Activated naive CD8-positive, alpha-beta T cell treated with anti-CD3 and anti-CD28 coated beads, Interleukin-2, amount 50 U/mL, for 24 hours (primary cell): ENCODE results near the gene C17orf75.

Source experiments
- ATAC-seq: fragments of 150-1000 bp; cut with Tn5 transposase; one replicate; pipeline ENCODE4 v1.10.0; 2021
- DNase-seq: peaks from one replicate; pipeline ENCODE4 v3.0.0; 2021
- H3K27ac Mint-ChIP-seq: one replicate; pipeline ENCODE4 v1.8.0; 2021; ENCODE audit warnings: mild to moderate bottlenecking, mixed read lengths
- H3K27me3 Mint-ChIP-seq: one replicate; pipeline ENCODE4 v1.8.0; 2021; ENCODE audit warnings: mixed read lengths
- H3K36me3 Mint-ChIP-seq: one replicate; pipeline ENCODE4 v1.8.0; 2021; ENCODE audit warnings: low read depth, mixed read lengths
- H3K4me1 Mint-ChIP-seq: one replicate; pipeline ENCODE4 v1.8.0; 2021; ENCODE audit warnings: mixed read lengths
- H3K4me3 Mint-ChIP-seq: one replicate; pipeline ENCODE4 v1.8.0; 2021; ENCODE audit warnings: mild to moderate bottlenecking, moderate library complexity, mixed read lengths
- H3K9me3 Mint-ChIP-seq: one replicate; pipeline ENCODE4 v1.8.0; 2021; ENCODE audit warnings: mixed read lengths

Gene C17orf75

DNA sequence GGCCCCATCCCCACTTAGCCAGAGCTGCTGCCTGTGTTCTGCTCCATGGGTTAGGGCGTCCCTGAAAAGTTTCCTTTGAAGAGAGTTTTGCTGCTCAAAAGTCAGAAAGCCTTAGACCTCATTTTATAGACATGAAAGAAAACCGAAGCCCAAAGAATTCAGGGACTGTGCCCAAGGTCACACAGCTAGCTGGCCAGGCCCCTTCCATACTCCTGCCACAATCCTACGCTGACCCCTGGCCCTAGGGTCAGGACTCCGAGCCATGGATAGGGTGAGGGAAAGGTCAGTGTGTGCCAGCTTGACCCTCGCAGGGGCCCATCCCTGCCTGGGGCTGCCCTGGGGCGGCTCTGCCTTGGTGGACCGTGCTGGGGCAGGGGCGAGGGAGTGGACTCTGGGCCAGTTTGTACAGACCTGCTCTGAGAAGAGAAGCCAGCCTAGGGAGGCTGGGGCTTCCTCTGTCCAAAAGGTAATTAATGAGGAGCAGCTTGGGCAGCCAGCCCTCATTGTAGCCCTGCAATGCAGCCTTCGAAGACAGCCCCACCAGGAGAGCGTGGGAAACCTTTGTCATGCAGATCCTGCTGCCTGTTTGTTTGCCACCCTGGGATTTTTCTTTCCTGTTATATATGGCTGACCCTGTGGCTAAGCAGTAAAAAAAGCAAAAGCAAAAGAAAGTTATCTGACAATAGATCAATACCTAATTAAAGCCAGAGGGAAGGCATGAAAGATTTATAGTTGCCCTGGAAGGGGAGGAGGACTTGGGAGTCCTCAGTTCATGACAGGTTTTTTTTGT is 38.9 kb downstream of the C17orf75 start:
- no peak overlapping the region for H3K4me3 Mint-ChIP-seq
- DNase-seq (no peak), ATAC-seq (no peak)

DNA sequence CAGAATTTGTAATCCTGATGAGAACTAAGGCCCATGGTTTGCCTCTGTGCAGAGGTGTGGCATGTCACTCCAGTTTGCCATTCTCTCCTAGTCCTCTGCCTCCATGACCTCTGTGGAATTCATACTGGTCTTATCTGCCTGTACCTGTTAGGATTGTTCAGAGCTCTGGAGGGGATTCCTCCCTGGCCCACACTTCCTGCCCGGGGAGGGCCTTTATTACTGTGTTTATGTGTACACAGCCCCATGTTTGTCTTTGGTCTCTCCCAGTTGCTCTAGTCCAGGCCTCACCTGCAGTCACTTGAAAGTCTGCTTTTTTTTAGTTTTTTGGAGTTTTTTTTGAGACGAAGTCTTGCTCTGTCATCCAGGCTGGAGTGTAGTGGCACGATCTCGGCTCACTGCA is 39.9 kb downstream of the C17orf75 start:
- H3K27ac Mint-ChIP-seq, result no peak overlapping the region
- H3K9me3 Mint-ChIP-seq, result no peaks in the 10 kb centered on the region
- ATAC-seq (no peak), DNase-seq (no peak)
- H3K27me3 Mint-ChIP-seq, result no peaks in the 10 kb centered on the region
- H3K4me3 Mint-ChIP-seq, result no peak overlapping the region
- no peaks in the 10 kb centered on the region for H3K36me3 Mint-ChIP-seq
- no peaks in the 10 kb centered on the region for H3K4me1 Mint-ChIP-seq

More for the DNA sequence above, 38.9 kb downstream of the C17orf75 start:
- Mint-ChIP-seq H3K36me3 (no peaks in the 10 kb centered on the region), H3K27ac (no peak overlapping the region), H3K4me1 (no peaks in the 10 kb centered on the region), H3K9me3 (no peaks in the 10 kb centered on the region), H3K27me3 (no peaks in the 10 kb centered on the region)

- H3K27me3 Mint-ChIP-seq, result peaks cover 2% of the 10 kb centered on the region
- ATAC-seq (no peak), DNase-seq (no peak)
- H3K27ac Mint-ChIP-seq, result no peak overlapping the region
- no peak overlapping the region for H3K4me3 Mint-ChIP-seq
- H3K36me3 Mint-ChIP-seq, result no peaks in the 10 kb centered on the region
- no peaks in the 10 kb centered on the region for H3K9me3 Mint-ChIP-seq
- no peaks in the 10 kb centered on the region for H3K4me1 Mint-ChIP-seq
Observed at GRCh38 chr17:32299580-32300164, 42.3 kb downstream of the C17orf75 start.

- Mint-ChIP-seq H3K27me3 (peaks cover 2% of the 10 kb centered on the region), H3K36me3 (no peaks in the 10 kb centered on the region), H3K9me3 (no peaks in the 10 kb centered on the region), H3K27ac (no peak overlapping the region), H3K4me3 (no peak overlapping the region), H3K4me1 (no peaks in the 10 kb centered on the region)
- no peak for ATAC-seq
- DNase-seq, result no peak
Observed at GRCh38 chr17:32298721-32299579, 43.0 kb downstream of the C17orf75 start.

GRCh38 chr17:32298298-32298697 is 43.7 kb downstream of the C17orf75 start:
- Mint-ChIP-seq H3K27me3 (peaks cover 2% of the 10 kb centered on the region), H3K9me3 (no peaks in the 10 kb centered on the region), H3K4me1 (no peaks in the 10 kb centered on the region), H3K27ac (no peak overlapping the region), H3K4me3 (no peak overlapping the region), H3K36me3 (no peaks in the 10 kb centered on the region)
- ATAC-seq (peak; percentile 27), DNase-seq (no peak)

- no peak for DNase-seq
- Mint-ChIP-seq H3K27me3 (peaks cover 2% of the 10 kb centered on the region), H3K4me1 (no peaks in the 10 kb centered on the region), H3K27ac (no peak overlapping the region), H3K36me3 (no peaks in the 10 kb centered on the region), H3K9me3 (no peaks in the 10 kb centered on the region), H3K4me3 (no peak overlapping the region)
- ATAC-seq, result no peak
Observed at GRCh38 chr17:32297860-32298259, 44.1 kb downstream of the C17orf75 start.

DNA sequence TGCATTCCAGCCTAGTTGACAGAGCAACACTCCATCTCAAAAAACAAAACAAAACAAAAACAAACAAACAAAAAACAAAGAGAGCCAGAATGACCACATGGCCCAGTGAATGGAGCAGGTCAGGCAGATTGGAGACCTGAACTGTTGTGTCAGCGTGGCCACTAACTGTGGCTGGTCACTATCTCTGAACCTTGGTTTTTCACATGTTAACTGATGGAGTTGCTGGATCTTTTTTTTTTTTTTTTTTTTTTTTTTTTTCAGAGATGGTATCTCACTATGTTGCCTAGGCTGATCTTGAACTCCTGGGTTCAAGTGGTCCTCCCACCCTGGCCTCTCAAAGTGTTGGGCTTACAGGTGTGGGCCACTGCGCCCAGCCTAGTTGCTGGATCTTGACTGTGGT is 44.5 kb downstream of the C17orf75 start:
- Mint-ChIP-seq H3K9me3 (no peaks in the 10 kb centered on the region), H3K4me1 (no peaks in the 10 kb centered on the region), H3K27me3 (peaks cover 2% of the 10 kb centered on the region), H3K36me3 (no peaks in the 10 kb centered on the region), H3K27ac (no peak overlapping the region), H3K4me3 (no peak overlapping the region)
- no peak for ATAC-seq
- DNase-seq, result no peak

DNA sequence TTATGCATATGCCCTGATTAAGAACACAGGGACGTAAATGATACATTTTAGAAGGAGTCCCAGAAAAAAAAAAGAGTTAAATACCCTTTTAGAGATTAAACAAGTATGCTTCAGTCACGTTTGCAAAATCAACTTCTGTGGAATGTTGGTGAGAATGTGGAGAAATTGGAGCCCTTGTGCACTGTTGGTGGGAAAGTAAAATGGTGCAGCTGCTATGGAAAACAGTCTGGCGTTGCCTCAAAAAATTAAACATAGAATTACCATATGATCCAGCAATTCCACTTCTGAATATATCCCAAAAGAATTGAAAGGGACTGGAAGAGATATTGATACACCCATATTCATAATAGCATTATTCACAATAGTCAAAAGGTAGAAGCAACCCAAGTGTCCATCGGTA is 49.9 kb downstream of the C17orf75 start:
- H3K36me3 Mint-ChIP-seq, result no peaks in the 10 kb centered on the region
- H3K27me3 Mint-ChIP-seq, result peaks cover 4% of the 10 kb centered on the region
- H3K4me3 Mint-ChIP-seq, result no peak overlapping the region
- no peaks in the 10 kb centered on the region for H3K9me3 Mint-ChIP-seq
- no peaks in the 10 kb centered on the region for H3K4me1 Mint-ChIP-seq
- ATAC-seq (no peak), DNase-seq (no peak)
- no peak overlapping the region for H3K27ac Mint-ChIP-seq

- no peak overlapping the region for H3K27ac Mint-ChIP-seq
- H3K4me1 Mint-ChIP-seq, result no peaks in the 10 kb centered on the region
- no peaks in the 10 kb centered on the region for H3K9me3 Mint-ChIP-seq
- no peak overlapping the region for H3K4me3 Mint-ChIP-seq
- peaks cover 2% of the 10 kb centered on the region for H3K27me3 Mint-ChIP-seq
- ATAC-seq, result no peak
- no peak for DNase-seq
- H3K36me3 Mint-ChIP-seq, result no peaks in the 10 kb centered on the region
Observed at GRCh38 chr17:32289471-32290070, 52.4 kb downstream of the C17orf75 start.

DNA sequence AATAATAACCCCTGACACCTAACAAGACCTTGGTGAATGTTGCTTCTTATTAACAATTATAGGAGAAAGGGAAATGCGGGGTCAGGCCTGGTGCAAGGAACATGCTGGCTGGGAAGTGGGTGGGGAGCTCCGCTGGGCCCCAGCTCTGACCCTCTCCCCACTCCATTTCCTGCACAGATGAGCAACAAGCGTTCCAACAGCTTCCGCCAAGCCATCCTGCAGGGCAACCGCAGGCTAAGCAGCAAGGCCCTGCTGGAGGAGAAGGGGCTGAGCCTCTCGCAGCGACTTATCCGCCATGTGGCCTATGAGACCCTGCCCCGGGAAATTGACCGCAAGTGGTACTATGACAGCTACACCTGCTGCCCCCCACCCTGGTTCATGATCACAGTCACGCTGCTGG is 53.4 kb downstream of the C17orf75 start:
- Mint-ChIP-seq H3K36me3 (no peaks in the 10 kb centered on the region), H3K4me1 (no peaks in the 10 kb centered on the region), H3K4me3 (no peak overlapping the region), H3K9me3 (no peaks in the 10 kb centered on the region), H3K27me3 (peaks cover 8% of the 10 kb centered on the region), H3K27ac (no peak overlapping the region)
- DNase-seq (no peak), ATAC-seq (no peak)

DNA sequence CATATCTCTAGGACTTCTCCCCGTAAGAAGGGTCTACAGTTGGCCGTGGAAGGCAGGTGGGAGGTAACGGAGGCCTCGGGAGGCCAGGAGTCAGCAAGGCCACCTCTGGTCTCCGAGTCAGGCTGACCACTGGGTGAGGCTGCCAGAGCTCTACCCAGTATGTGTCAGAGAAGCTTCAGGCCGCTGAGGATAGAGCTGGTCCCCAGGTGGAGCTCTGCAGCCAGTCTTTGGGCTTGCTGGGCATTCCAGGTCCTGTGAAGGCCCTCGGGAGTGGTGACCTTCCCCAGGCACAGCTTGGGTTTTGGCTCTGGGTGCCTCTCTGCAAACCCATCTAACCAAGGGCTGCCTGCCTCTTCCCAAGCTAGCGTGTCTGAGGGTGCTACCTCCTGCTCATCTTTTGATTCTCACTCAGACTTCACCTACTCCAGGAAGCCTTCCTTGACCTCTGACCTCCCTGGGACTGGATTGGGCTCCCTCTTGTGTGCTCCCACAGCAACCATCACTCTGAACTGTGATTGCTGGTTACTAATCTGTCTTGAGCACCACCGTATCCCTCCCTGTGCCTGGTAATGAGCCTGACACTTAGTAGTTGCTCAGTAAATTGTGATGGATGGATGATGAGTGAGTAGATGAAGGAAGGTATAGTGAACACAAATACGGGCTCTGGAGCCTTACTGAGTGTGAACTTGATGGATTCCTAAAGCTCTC is 54.0 kb downstream of the C17orf75 start:
- ATAC-seq (no peak), DNase-seq (no peak)
- no peak overlapping the region for H3K4me3 Mint-ChIP-seq
- no peaks in the 10 kb centered on the region for H3K36me3 Mint-ChIP-seq
- no peak overlapping the region for H3K27ac Mint-ChIP-seq
- peaks cover 9% of the 10 kb centered on the region for H3K27me3 Mint-ChIP-seq
- H3K9me3 Mint-ChIP-seq, result no peaks in the 10 kb centered on the region
- no peaks in the 10 kb centered on the region for H3K4me1 Mint-ChIP-seq

GRCh38 chr17:32286518-32286900 is 55.5 kb downstream of the C17orf75 start:
- peaks cover 9% of the 10 kb centered on the region for H3K27me3 Mint-ChIP-seq
- no peak overlapping the region for H3K4me3 Mint-ChIP-seq
- no peak for DNase-seq
- no peaks in the 10 kb centered on the region for H3K36me3 Mint-ChIP-seq
- H3K9me3 Mint-ChIP-seq, result no peaks in the 10 kb centered on the region
- H3K27ac Mint-ChIP-seq, result no peak overlapping the region
- no peaks in the 10 kb centered on the region for H3K4me1 Mint-ChIP-seq
- peak; percentile 58 for ATAC-seq

DNA sequence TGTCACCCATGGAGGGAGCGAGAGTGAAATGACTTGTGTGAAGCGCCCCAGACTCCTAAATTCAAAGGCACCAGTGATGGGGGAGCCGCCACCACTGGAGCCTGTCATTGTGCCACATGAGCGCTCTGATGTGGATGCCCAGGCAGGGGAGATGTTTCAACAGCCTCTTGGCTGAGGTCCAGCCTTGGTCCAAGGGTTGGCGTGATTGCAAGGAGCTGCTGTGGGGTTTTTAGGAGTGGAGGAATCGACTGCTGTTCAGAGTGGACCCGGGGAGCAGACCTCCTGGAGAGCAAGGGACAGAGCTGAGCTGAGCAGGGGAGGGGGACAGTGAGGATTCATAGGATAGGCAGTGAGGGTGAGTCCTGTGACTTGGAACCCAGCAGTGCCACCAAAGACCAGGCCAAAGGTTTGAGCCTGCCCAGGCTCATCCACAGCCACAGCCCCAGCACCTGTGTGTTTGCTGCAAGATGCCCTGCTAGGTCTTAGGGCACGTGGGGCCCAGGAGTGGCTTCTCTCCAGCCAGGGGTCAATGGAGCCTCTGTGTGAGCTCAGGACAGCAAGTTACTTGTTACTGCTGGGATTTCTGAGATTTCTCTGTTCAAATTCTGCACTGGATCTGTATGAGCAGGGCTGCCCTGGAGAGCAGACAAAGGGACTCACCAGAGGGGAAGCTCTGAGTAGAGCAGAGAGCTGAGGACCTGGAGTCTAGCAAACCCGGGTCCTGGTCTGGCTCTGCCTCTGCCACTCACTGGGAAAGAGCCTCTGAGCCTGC is 56.0 kb downstream of the C17orf75 start:
- peaks cover 9% of the 10 kb centered on the region for H3K27me3 Mint-ChIP-seq
- DNase-seq (no peak), ATAC-seq (no peak)
- H3K4me1 Mint-ChIP-seq, result no peaks in the 10 kb centered on the region
- no peak overlapping the region for H3K4me3 Mint-ChIP-seq
- no peak overlapping the region for H3K27ac Mint-ChIP-seq
- no peaks in the 10 kb centered on the region for H3K9me3 Mint-ChIP-seq
- H3K36me3 Mint-ChIP-seq, result no peaks in the 10 kb centered on the region
